Keratinocyte (primary cell): ENCODE results near the gene ATP2B2. TPM values are rescaled to one million over a fixed set of nuclear protein-coding genes. Genes with fewer than 3 reads are reported as not detected.

Experiments used
- DNase-seq: peaks from one replicate; pipeline ENCODE4 v3.0.0-alpha.2; 2011; ENCODE audit warnings: low read depth, missing footprints, low spot score
- FAIRE-seq: peaks from 2 replicates; lab custom pipeline; 2011; peaks lifted over from hg19 to GRCh38; lab: Jason Lieb, UNC
- H2AFZ ChIP-seq: 2 replicates; pipeline ENCODE4 v1.6.0; 2012; ENCODE audit warnings: low read length, control low read depth, inconsistent platforms; ENCODE audit not compliant: control insufficient read depth
- H3K27ac ChIP-seq: 2 replicates; pipeline ENCODE4 v1.5.1; 2011; ENCODE audit warnings: low read length; ENCODE audit not compliant: control insufficient read depth, insufficient read depth
- H3K27me3 ChIP-seq: 3 replicates; pipeline ENCODE4 v1.6.0; 2011; ENCODE audit warnings: low read length; ENCODE audit not compliant: control insufficient read depth, insufficient read depth; ENCODE audit errors: extremely low read depth
- H3K36me3 ChIP-seq, 2 experiments: 2 replicates in 1 of 2; 3 replicates in 1 of 2; pipeline ENCODE4 v1.5.1; 2011; ENCODE audit warnings: low read length in 2 of 2, mild to moderate bottlenecking in 1 of 2; ENCODE audit not compliant: control insufficient read depth in 2 of 2, insufficient read depth in 2 of 2; ENCODE audit errors: extremely low read depth in 1 of 2
- H3K4me1 ChIP-seq: 3 replicates; pipeline ENCODE4 v1.5.1; 2011; ENCODE audit warnings: low read length; ENCODE audit not compliant: control insufficient read depth, insufficient read depth; ENCODE audit errors: extremely low read depth
- H3K4me2 ChIP-seq: 3 replicates; pipeline ENCODE4 v1.6.0; 2011; ENCODE audit warnings: low read depth, low read length; ENCODE audit not compliant: control insufficient read depth, insufficient read depth; ENCODE audit errors: extremely low read depth
- H3K4me3 ChIP-seq, 3 experiments: fragments of 200-600 bp in 1 of 3; sonication (generic) in 1 of 3; 2 replicates in 2 of 3; 3 replicates in 1 of 3; pipeline ENCODE4 v1.5.1; 2011 to 2016; ENCODE audit warnings: low read length in 3 of 3, mild to moderate bottlenecking in 3 of 3, control low read depth in 2 of 3, inconsistent platforms in 1 of 3, low read depth in 1 of 3, mixed read lengths in 1 of 3, mixed run types in 1 of 3, moderate library complexity in 1 of 3; ENCODE audit not compliant: control insufficient read depth in 2 of 3, insufficient read depth in 2 of 3; ENCODE audit errors: extremely low read depth in 1 of 3
- H3K79me2 ChIP-seq: 2 replicates; pipeline ENCODE4 v1.6.0; 2012; ENCODE audit warnings: low read length; ENCODE audit not compliant: control insufficient read depth, insufficient read depth
- H3K9ac ChIP-seq: 3 replicates; pipeline ENCODE4 v1.6.0; 2011; ENCODE audit warnings: low read length; ENCODE audit not compliant: control insufficient read depth, insufficient read depth; ENCODE audit errors: extremely low read depth
- H3K9me1 ChIP-seq: 3 replicates; pipeline ENCODE4 v1.6.0; 2011; ENCODE audit warnings: low read length; ENCODE audit not compliant: control insufficient read depth, insufficient read depth; ENCODE audit errors: extremely low read depth
- H3K9me3 ChIP-seq: 2 replicates; pipeline ENCODE4 v1.5.1; 2012; ENCODE audit warnings: low read depth, low read length; ENCODE audit not compliant: control insufficient read depth
- H4K20me1 ChIP-seq: 3 replicates; pipeline ENCODE4 v1.6.0; 2011; ENCODE audit warnings: low read length; ENCODE audit not compliant: control insufficient read depth, insufficient read depth; ENCODE audit errors: extremely low read depth
- CTCF ChIP-seq, 3 experiments: IDR thresholded peaks in 1 of 3; conservative IDR thresholded peaks in 1 of 3; optimal IDR thresholded peaks in 1 of 3; 2 replicates in 2 of 3; 3 replicates in 1 of 3; pipeline versions ENCODE3 to v1.5.1; 2011; ENCODE audit warnings: low read length in 3 of 3, mild to moderate bottlenecking in 3 of 3, moderate library complexity in 2 of 3, control low read depth in 1 of 3, inconsistent platforms in 1 of 3; ENCODE audit not compliant: insufficient read depth in 2 of 3; ENCODE audit errors: extremely low read depth in 1 of 3
- EZH2 ChIP-seq: IDR thresholded peaks from one replicate; pipeline ENCODE4 v1.6.1; 2012; ENCODE audit warnings: inconsistent platforms, mild to moderate bottlenecking, low read length, moderate library complexity
- dilution Hi-C: fragments of 300-500 bp; cut with MboI; formaldehyde crosslinking; loops from one replicate; pipeline ENCODE4 v1.7.0; 2020; ENCODE audit warnings: low sequenced_read_pairs; ENCODE audit not compliant: extremely low pct_ligation_motif_present
- polyA plus RNA-seq, 5 experiments: library from polyadenylated mRNA; depleted of rRNA in 3 of 5; stranded (reverse) in 3 of 5; stranded (forward) in 1 of 5; unstranded in 1 of 5; fragments of >200 nt; gene quantifications; 1 replicate in 1 of 5; 2 replicates in 3 of 5; 3 replicates in 1 of 5; pipeline versions ENCODE4 v1.2.1 to v1.2.3, GENCODE V29; 2011 to 2012; ENCODE audit warnings: missing spikeins in 2 of 5, low read depth in 1 of 5, low replicate concordance in 1 of 5

Gene ATP2B2
- polyA plus RNA-seq, 1 donor (not counting 4 experiments of a cell fraction or from before 2014, with no cell fraction given): not detected

- H3K4me1 ChIP-seq: no peaks in the 10 kb centered on the region
- FAIRE-seq: no peak
Observed at GRCh38 chr3:10469441-10470119, 35.8 kb downstream of the ATP2B2 start.

GRCh38 chr3:10468613-10469354, 36.6 kb downstream of the ATP2B2 start:
- Histone ChIP-seq H3K4me3 (no peak overlapping the region), H2AFZ (no peak overlapping the region)

More at GRCh38 chr3:10469441-10470119, 35.8 kb downstream of the ATP2B2 start:
- H3K27ac ChIP-seq: no peak overlapping the region
- H3K4me2 ChIP-seq: no peak overlapping the region
- dilution Hi-C loops: no loop called here
- no peaks in the 10 kb centered on the region for H4K20me1 ChIP-seq
- no peaks in the 10 kb centered on the region for H3K9me1 ChIP-seq
- peaks cover 38% of the 10 kb centered on the region for H3K27me3 ChIP-seq
- no peaks in the 10 kb centered on the region for H3K9me3 ChIP-seq
- no peaks in the 10 kb centered on the region for H3K36me3 ChIP-seq
- no peak overlapping the region for H3K9ac ChIP-seq
- H3K79me2 ChIP-seq: no peaks in the 10 kb centered on the region
- TF ChIP-seq EZH2 (no peak), CTCF (optimal IDR thresholded peaks at IDR 0.05 in 1 of 3, IDR thresholded peaks at IDR 0.05 in 1 of 3, conservative IDR thresholded peaks at IDR 0.05 in 1 of 3; ENCODE audit: extremely low read depth in 1 of 3, insufficient read depth in 2 of 3, low read length in 3 of 3) (no peak)
- H3K4me3 ChIP-seq: no peak overlapping the region
- DNase-seq: no peak
- H2AFZ ChIP-seq: no peak overlapping the region

More at GRCh38 chr3:10468613-10469354, 36.6 kb downstream of the ATP2B2 start:
- FAIRE-seq: no peak
- no peaks in the 10 kb centered on the region for H3K9me1 ChIP-seq
- dilution Hi-C loops: no loop called here
- H3K9ac ChIP-seq: no peak overlapping the region
- H3K79me2 ChIP-seq: no peaks in the 10 kb centered on the region
- no peak overlapping the region for H3K4me2 ChIP-seq
- H3K36me3 ChIP-seq: no peaks in the 10 kb centered on the region
- DNase-seq: no peak
- H4K20me1 ChIP-seq: no peaks in the 10 kb centered on the region
- no peaks in the 10 kb centered on the region for H3K4me1 ChIP-seq
- TF ChIP-seq CTCF (optimal IDR thresholded peaks at IDR 0.05 in 1 of 3, IDR thresholded peaks at IDR 0.05 in 1 of 3, conservative IDR thresholded peaks at IDR 0.05 in 1 of 3; ENCODE audit: extremely low read depth in 1 of 3, insufficient read depth in 2 of 3, low read length in 3 of 3): no peak
- TF ChIP-seq EZH2: no peak
- no peaks in the 10 kb centered on the region for H3K9me3 ChIP-seq
- no peak overlapping the region for H3K27ac ChIP-seq
- H3K27me3 ChIP-seq: peaks cover 38% of the 10 kb centered on the region
